HL-60 (cell line): ENCODE results near the gene CASP1.

Source experiments
- GABPA ChIP-seq: IDR thresholded peaks from 2 replicates; pipeline ENCODE4 v1.6.1; 2012; ENCODE audit warnings: low read depth
- POLR2AphosphoS5 ChIP-seq: IDR thresholded peaks from 2 replicates; pipeline ENCODE4 v1.6.1; 2012; ENCODE audit warnings: low read depth
- SPI1 ChIP-seq: IDR thresholded peaks from 2 replicates; pipeline ENCODE4 v1.6.1; 2012; ENCODE audit warnings: low read depth, mild to moderate bottlenecking, borderline replicate concordance
- TF ChIP-seq, protein P1 (sequence below): IDR thresholded peaks from 2 replicates; pipeline ENCODE4 v1.6.1; 2012; ENCODE audit warnings: low read depth; ENCODE audit not compliant: insufficient replicate concordance
- TF ChIP-seq, protein P2 (sequence below): IDR thresholded peaks from one replicate; pipeline ENCODE4 v1.5.1; 2011; ENCODE audit warnings: low read length, control low read depth, inconsistent platforms; ENCODE audit not compliant: insufficient read depth

DNA sequence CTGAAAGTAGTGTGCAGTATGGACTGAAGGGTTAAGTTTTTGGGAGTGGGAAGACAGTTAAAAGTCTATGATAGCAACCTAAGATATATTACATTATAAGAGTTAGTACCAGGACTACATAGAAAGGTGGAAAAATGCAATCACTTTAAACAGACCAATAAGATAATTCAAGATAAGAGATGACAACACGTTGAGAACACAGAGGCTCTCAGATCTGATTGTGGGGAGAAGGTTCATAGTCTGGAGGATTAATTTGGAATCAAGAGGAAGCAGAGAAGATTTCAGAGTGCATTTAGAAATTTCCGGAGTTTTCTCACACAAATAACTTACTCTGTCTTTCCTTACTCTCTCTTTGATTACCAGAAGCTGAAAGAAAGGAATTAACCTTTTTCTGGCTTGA lies 12.4 kb downstream of the CASP1 start:
- TF ChIP-seq, protein P1, sequence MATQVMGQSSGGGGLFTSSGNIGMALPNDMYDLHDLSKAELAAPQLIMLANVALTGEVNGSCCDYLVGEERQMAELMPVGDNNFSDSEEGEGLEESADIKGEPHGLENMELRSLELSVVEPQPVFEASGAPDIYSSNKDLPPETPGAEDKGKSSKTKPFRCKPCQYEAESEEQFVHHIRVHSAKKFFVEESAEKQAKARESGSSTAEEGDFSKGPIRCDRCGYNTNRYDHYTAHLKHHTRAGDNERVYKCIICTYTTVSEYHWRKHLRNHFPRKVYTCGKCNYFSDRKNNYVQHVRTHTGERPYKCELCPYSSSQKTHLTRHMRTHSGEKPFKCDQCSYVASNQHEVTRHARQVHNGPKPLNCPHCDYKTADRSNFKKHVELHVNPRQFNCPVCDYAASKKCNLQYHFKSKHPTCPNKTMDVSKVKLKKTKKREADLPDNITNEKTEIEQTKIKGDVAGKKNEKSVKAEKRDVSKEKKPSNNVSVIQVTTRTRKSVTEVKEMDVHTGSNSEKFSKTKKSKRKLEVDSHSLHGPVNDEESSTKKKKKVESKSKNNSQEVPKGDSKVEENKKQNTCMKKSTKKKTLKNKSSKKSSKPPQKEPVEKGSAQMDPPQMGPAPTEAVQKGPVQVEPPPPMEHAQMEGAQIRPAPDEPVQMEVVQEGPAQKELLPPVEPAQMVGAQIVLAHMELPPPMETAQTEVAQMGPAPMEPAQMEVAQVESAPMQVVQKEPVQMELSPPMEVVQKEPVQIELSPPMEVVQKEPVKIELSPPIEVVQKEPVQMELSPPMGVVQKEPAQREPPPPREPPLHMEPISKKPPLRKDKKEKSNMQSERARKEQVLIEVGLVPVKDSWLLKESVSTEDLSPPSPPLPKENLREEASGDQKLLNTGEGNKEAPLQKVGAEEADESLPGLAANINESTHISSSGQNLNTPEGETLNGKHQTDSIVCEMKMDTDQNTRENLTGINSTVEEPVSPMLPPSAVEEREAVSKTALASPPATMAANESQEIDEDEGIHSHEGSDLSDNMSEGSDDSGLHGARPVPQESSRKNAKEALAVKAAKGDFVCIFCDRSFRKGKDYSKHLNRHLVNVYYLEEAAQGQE: no peak
- no peak for TF ChIP-seq GABPA
- no peak for TF ChIP-seq SPI1
- no peak for TF ChIP-seq POLR2AphosphoS5
- TF ChIP-seq, protein P2, sequence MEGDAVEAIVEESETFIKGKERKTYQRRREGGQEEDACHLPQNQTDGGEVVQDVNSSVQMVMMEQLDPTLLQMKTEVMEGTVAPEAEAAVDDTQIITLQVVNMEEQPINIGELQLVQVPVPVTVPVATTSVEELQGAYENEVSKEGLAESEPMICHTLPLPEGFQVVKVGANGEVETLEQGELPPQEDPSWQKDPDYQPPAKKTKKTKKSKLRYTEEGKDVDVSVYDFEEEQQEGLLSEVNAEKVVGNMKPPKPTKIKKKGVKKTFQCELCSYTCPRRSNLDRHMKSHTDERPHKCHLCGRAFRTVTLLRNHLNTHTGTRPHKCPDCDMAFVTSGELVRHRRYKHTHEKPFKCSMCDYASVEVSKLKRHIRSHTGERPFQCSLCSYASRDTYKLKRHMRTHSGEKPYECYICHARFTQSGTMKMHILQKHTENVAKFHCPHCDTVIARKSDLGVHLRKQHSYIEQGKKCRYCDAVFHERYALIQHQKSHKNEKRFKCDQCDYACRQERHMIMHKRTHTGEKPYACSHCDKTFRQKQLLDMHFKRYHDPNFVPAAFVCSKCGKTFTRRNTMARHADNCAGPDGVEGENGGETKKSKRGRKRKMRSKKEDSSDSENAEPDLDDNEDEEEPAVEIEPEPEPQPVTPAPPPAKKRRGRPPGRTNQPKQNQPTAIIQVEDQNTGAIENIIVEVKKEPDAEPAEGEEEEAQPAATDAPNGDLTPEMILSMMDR: no peak
